HEK293 (cell line): ENCODE measurements around the gene EXOSC1.

ENCODE experiments used
- BCL11B ChIP-seq: fragments of 450-650 bp; formaldehyde crosslinking; IDR thresholded peaks from 2 replicates; pipeline ENCODE4 v1.5.1; 2016; ENCODE audit warnings: low read depth, missing biosample characterization, missing genetic modification characterization
- ELK4 ChIP-seq: IDR thresholded peaks from 2 replicates; pipeline ENCODE4 v1.6.1; 2011; ENCODE audit warnings: mild to moderate bottlenecking, low read depth, low read length, borderline replicate concordance
- IKZF3 ChIP-seq: fragments of 450-650 bp; IDR thresholded peaks from 2 replicates; pipeline ENCODE4 v1.5.0; 2018; ENCODE audit warnings: missing biosample characterization, mild to moderate bottlenecking, missing genetic modification characterization, moderate library complexity
- INSM2 ChIP-seq: fragments of 450-650 bp; formaldehyde crosslinking; IDR thresholded peaks from 2 replicates; pipeline ENCODE4 v1.5.1; 2016; ENCODE audit warnings: missing biosample characterization, missing genetic modification characterization
- KLF16 ChIP-seq: fragments of 450-650 bp; formaldehyde crosslinking; IDR thresholded peaks from 2 replicates; pipeline ENCODE4 v1.5.1; 2017; ENCODE audit warnings: missing biosample characterization, missing genetic modification characterization
- OVOL3 ChIP-seq: fragments of 450-650 bp; formaldehyde crosslinking; IDR thresholded peaks from 2 replicates; pipeline ENCODE4 v1.5.1; 2016; ENCODE audit warnings: missing biosample characterization, missing genetic modification characterization
- PRDM2 ChIP-seq: fragments of 450-650 bp; formaldehyde crosslinking; IDR thresholded peaks from 2 replicates; pipeline ENCODE4 v1.5.1; 2016; ENCODE audit warnings: missing biosample characterization, missing genetic modification characterization, borderline replicate concordance
- SCRT2 ChIP-seq: fragments of 450-650 bp; formaldehyde crosslinking; IDR thresholded peaks from 2 replicates; pipeline ENCODE4 v1.5.1; 2016; ENCODE audit warnings: missing biosample characterization, missing genetic modification characterization
- SP2 ChIP-seq: fragments of 450-650 bp; formaldehyde crosslinking; IDR thresholded peaks from 2 replicates; pipeline ENCODE4 v1.5.1; 2016; ENCODE audit warnings: missing biosample characterization, missing genetic modification characterization
- ZEB2 ChIP-seq: fragments of 450-650 bp; formaldehyde crosslinking; IDR thresholded peaks from 2 replicates; pipeline ENCODE4 v1.5.1; 2016; ENCODE audit warnings: missing biosample characterization, missing genetic modification characterization
- ZNF132 ChIP-seq: fragments of 450-650 bp; formaldehyde crosslinking; IDR thresholded peaks from 2 replicates; pipeline ENCODE4 v1.5.1; 2017; ENCODE audit warnings: missing biosample characterization, missing genetic modification characterization, borderline replicate concordance
- ZNF138 ChIP-seq: fragments of 450-650 bp; formaldehyde crosslinking; IDR thresholded peaks from 2 replicates; pipeline ENCODE4 v1.5.1; 2016; ENCODE audit warnings: missing biosample characterization, missing genetic modification characterization, borderline replicate concordance
- ZNF155 ChIP-seq: fragments of 450-650 bp; formaldehyde crosslinking; IDR thresholded peaks from 2 replicates; pipeline ENCODE4 v1.5.1; 2016; ENCODE audit warnings: missing biosample characterization, missing genetic modification characterization
- ZNF335 ChIP-seq: fragments of 450-650 bp; formaldehyde crosslinking; conservative IDR thresholded peaks from 2 replicates; pipeline ENCODE4 v1.5.1; 2016; ENCODE audit warnings: missing biosample characterization, missing genetic modification characterization
- ZNF354C ChIP-seq: fragments of 450-650 bp; formaldehyde crosslinking; IDR thresholded peaks from 2 replicates; pipeline ENCODE4 v1.5.1; 2016; ENCODE audit warnings: missing biosample characterization, missing genetic modification characterization, low read depth, borderline replicate concordance
- ZNF426 ChIP-seq: fragments of 450-650 bp; formaldehyde crosslinking; IDR thresholded peaks from 2 replicates; pipeline ENCODE4 v1.5.1; 2017; ENCODE audit warnings: missing biosample characterization, missing genetic modification characterization, mild to moderate bottlenecking, inconsistent platforms, moderate library complexity
- ZNF433 ChIP-seq: fragments of 450-650 bp; formaldehyde crosslinking; IDR thresholded peaks from 2 replicates; pipeline ENCODE4 v1.5.1; 2016; ENCODE audit warnings: missing biosample characterization, missing genetic modification characterization, low read depth
- ZNF518A ChIP-seq: fragments of 450-650 bp; formaldehyde crosslinking; conservative IDR thresholded peaks from 2 replicates; pipeline ENCODE4 v1.5.1; 2016; ENCODE audit warnings: low read depth, missing biosample characterization, missing genetic modification characterization
- ZNF529 ChIP-seq: fragments of 450-650 bp; formaldehyde crosslinking; IDR thresholded peaks from 2 replicates; pipeline ENCODE4 v1.5.1; 2017; ENCODE audit warnings: missing genetic modification characterization, missing biosample characterization; ENCODE audit not compliant: insufficient replicate concordance
- ZNF530 ChIP-seq: fragments of 450-650 bp; formaldehyde crosslinking; IDR thresholded peaks from 2 replicates; pipeline ENCODE4 v1.5.1; 2016; ENCODE audit warnings: low read depth, missing biosample characterization, missing genetic modification characterization
- ZNF544 ChIP-seq: fragments of 450-650 bp; formaldehyde crosslinking; IDR thresholded peaks from 2 replicates; pipeline ENCODE4 v1.5.0; 2017; ENCODE audit warnings: missing biosample characterization, missing genetic modification characterization
- ZNF548 ChIP-seq: fragments of 450-650 bp; formaldehyde crosslinking; IDR thresholded peaks from 2 replicates; pipeline ENCODE4 v1.5.1; 2016; ENCODE audit warnings: missing biosample characterization, missing genetic modification characterization
- ZNF76 ChIP-seq: fragments of 450-650 bp; formaldehyde crosslinking; IDR thresholded peaks from 2 replicates; pipeline ENCODE4; 2016; ENCODE audit warnings: low read depth, missing biosample characterization, missing genetic modification characterization, borderline replicate concordance

EXOSC1 gene

GRCh38 chr10:97400665-97401454 lies 44.9 kb downstream of the EXOSC1 start, which contains the start of gene RRP12 (continued):
- TF ChIP-seq PRDM2 (tag by site-specific recombination) (no peak), ZNF155 (no peak), ZNF544 (tag by site-specific recombination) (no peak), ZNF426 (no peak), INSM2 (tag by site-specific recombination) (peak; percentile 60; the same call in 1 of the 2 replicates), BCL11B (tag by site-specific recombination) (no peak), SP2 (tag by site-specific recombination) (peak; percentile 85), ZNF354C (tag by site-specific recombination) (no peak), ZEB2 (tag by site-specific recombination) (peak; percentile 36; the same call in 1 of the 2 replicates), ZNF548 (tag by site-specific recombination) (no peak), ELK4 (no peak), ZNF132 (tag by site-specific recombination) (no peak), ZNF138 (tag by site-specific recombination) (no peak), ZNF335 (peak; percentile 72; the same call in 1 of the 2 replicates), SCRT2 (tag by site-specific recombination) (peak; percentile 72; the same call in 1 of the 2 replicates), ZNF76 (tag by site-specific recombination) (peak; percentile 73), KLF16 (tag by site-specific recombination) (peak; percentile 81), ZNF518A (tag by site-specific recombination) (peak; percentile 94; the same call in 1 of the 2 replicates), ZNF530 (no peak), ZNF433 (no peak), OVOL3 (tag by site-specific recombination) (no peak), IKZF3 (tag by site-specific recombination) (peak; percentile 50; the same call in 1 of the 2 replicates), ZNF529 (tag by site-specific recombination) (no peak)
